ENCODE data around the gene TENM3.

- TF ChIP-seq JUN (IDR thresholded peaks at IDR 0.05; ENCODE audit: borderline replicate concordance, insufficient read depth, insufficient read length, low read depth): no peak
- no peak for TF ChIP-seq GATA2 (IDR thresholded peaks at IDR 0.05; ENCODE audit: insufficient read depth, insufficient read length, low read depth, low read length)
- TF ChIP-seq EZH2 (IDR thresholded peaks at IDR 0.05; ENCODE audit: borderline replicate concordance, low read depth, low read length, severe bottlenecking): no peak
- TF ChIP-seq MAX (IDR thresholded peaks at IDR 0.05; ENCODE audit: insufficient read depth, insufficient read length): no peak
- no peak for TF ChIP-seq POLR2A (IDR thresholded peaks at IDR 0.05; ENCODE audit: low read depth, low read length)
- TF ChIP-seq CTCF (IDR thresholded peaks at IDR 0.05; ENCODE audit: extremely low read depth in 1 of 2, insufficient read depth in 1 of 2, low read depth in 1 of 2, low read length in 2 of 2): no peak
- TF ChIP-seq POLR2AphosphoS5 (IDR thresholded peaks at IDR 0.05; ENCODE audit: insufficient read depth, low read depth, low read length): no peak
- no peak for TF ChIP-seq FOS (IDR thresholded peaks at IDR 0.05; ENCODE audit: borderline replicate concordance, insufficient read depth, low read length)
- TF ChIP-seq MYC (IDR thresholded peaks at IDR 0.05; ENCODE audit: low read depth, low read length): no peak
Observed at GRCh38 chr4:182828360-182829025, 585.3 kb downstream of the TENM3 start.
